Activated CD4-positive, alpha-beta T cell treated with anti-CD3 and anti-CD28 coated beads, Interleukin-2, amount 50 U/mL, for 4 hours (primary cell): ENCODE results near the gene TPTE2.
"Not testable (repeated sequence)": the region's sequence is repeated elsewhere in the genome, so short reads cannot be mapped to it uniquely, and the experiment has no call there.

ENCODE experiments used
- DNase-seq, 2 experiments: peaks; one replicate each; pipeline ENCODE4 v3.0.0-alpha.2; 2020

The TPTE2 gene

DNA sequence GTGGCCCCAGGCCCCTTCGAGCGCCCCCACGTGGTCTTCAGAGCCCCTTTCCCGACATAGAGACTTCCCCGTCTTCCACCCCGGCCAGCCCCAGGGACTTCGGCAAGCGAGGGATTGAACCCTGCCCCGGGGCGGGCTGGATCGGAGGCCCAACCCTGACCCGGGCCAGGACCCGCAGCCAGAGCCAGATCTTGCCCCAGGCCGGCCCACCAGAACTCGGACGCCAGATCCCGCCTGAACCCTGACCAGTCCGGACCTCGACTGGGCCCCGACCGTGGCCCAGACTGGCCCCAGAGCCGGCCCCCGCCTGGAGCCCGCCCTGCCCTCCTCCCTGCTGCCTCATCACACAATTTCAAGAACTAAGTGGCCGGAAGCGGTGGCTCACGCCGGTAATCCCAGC lies 253 bp upstream of the TPTE2 start:
- no peak for DNase-seq

DNA sequence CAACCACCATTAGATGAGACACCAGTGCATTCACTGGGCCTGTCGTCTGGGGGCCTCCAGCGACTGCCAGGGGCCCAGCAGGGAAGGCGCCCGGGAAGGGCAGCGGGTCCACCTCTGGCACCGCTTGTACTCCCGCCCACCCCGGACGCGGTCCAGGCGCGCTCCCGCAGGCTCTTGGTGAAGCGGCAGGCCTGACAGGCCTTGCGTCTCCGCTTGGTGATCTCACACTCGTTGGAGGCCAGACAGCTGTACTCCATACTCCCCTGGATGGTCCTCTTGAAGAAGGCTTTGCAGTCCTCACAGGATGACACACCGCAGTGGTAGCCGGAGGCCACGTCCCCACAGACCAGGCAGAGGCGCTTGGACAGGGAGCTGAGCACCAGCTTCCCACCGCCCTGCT lies 660 bp downstream of the TPTE2 start:
- DNase-seq, result not testable (repeated sequence)

DNA sequence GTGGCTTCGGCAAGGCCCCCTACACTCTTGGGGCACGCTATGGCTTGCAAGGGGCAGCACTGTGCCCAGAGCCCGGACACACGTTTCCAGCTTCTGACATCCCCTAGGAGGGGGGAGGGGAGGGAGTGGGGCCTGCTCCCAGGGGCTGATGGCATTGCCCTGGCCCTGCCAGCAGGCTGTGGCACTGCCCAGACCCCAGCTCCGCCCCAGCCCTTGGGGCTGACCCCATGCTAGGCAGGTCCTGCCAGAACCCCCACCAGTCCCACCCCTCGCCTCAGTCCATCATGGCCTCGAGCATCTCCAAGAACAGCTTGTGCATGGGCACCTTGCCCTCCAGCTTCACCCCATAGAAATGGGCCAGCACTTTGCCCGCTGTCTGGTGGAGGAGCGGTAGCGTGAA lies 1.6 kb downstream of the TPTE2 start:
- DNase-seq, result not testable (repeated sequence)

DNA sequence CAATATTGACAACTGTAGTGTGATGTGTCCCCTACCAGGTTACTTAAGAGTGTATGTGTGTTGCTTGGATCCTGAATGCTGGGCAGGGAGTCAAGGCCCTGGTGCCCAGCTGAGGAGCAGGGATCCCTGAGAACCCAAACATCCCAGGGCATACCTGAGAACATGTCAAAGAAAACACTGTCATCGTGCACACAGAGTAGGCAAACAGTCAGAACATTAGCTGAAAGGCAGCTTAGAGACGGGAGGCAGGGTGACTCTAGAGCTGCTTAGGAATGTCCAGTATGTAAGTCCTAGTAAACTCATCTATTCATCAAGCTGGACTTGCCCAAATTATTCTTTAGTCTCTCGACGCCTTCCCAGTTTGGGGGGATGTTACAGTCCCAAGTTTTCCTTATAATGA lies 4.0 kb downstream of the TPTE2 start:
- not testable (repeated sequence) for DNase-seq

DNA sequence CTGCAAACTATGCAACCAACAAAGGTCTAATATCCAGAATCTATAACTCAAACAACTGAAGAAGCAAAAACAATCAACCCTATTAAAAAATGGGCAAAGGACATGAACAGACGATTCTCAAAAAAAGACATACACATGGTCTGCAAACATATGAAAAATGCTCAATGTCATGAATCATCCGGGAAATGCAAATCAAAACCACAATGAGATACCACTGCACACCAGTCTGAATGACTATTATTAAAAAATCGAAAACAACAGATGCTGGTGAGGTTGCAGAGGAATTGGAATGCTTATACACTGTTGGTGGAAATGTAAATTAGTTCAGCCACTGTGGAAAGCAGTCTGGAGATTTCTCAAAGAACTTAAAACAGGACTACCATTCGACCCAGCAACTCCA lies 12.1 kb downstream of the TPTE2 start:
- DNase-seq, result not testable (repeated sequence)

DNA sequence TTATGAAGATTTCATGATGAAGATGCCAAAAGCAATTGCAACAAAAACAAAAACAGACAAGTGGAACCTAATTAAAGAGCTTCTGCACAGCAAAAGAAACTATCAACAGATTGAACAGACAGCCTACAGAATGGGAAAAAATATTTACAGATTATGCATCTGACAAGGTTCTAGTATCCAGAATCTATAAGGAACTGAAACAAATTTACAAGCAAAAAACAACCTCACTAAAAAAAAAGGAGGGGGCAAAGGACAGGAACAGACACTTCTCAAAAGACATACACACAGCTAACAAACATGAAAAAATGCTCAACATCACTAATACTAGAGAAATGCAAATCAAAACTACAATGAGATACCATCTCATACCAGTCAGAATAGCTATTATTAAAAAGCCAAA lies 35.7 kb downstream of the TPTE2 start:
- DNase-seq, result not testable (repeated sequence)

DNA sequence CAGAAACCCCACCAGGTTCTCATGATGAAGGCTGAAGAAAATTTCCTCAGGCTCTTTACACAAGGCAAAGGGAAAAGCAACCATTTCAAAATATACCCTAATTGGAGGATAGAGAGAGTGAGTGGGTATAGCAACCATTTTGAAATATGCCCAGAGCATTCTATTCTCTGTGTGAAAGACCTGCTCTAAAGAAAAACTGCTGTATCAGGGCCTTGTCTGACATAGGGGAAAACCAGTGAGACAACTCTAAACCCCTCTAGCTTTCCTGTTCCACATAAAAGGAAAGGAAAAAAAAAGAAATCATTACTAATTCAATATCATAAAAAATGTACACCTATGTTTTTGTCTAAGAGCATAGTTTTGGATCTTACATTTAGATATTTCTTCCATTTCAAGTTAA lies 42.3 kb downstream of the TPTE2 start:
- no peak for DNase-seq

DNA sequence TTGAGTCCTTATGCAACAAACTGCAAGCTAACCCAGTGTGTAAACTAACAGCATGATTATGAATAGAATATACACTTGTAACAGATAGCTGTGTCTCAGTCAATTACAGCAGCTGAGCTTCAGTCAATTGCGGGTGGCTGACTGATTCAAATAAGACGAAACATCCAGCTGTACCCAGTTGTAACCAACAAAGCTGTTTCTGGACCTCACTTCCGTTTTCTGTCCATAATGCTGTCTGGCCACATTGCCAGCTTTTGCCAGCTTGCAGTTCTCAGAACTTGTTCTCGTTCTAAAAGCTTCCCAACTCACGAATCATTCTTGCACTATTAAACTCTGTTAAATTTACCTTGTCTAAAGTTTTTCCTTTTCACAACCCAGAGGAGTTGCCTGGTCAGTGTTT lies 53.7 kb downstream of the TPTE2 start:
- not testable (repeated sequence) for DNase-seq

DNA sequence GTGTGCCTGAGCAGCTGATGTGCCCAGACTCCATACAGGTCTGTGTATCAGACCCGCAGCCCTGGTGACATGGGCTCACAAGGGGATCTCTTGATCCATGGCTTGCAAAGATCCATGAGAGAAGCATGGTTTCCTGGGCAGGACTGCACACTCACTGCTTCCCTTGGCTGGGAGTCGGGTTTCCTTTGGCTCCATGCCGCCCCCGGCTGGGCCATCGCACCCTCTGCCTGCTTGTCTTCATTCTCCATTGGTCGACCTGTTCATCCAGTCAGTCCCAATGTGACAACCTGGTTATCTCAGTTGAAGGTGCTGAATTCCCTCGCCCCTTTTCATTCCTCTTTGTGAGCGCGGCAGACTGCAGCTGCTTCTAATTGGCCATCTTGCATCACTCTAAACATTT lies 101.2 kb downstream of the TPTE2 start:
- not testable (repeated sequence) for DNase-seq

DNA sequence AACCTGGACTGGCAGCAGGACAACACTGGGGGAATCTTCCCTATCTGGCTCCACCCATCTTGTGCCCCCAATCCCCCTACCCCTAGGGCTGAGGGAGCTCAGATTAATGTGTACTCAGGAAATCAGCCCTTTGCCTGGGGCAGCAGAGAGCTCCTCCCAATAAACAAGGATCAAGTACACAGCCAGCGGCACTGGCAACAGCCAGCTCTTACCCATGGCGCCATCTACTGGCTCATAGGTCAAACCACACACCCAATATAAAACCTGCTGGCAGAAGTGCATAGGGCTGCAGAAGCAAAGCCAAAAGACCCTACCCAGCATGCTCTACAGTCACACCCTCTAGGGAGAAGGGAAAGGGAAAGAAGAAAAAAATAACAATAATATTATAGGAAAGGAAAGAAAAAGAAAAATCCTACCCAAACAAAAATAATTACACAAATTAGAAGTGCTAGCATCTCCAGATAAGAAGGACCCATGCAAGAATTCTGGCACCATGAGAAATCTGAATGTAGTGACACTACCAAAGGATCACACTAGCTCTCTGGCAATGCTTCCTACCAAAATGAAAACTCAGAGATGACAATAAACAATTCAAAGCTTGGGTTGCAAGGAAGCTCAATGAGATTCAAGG lies 122.2 kb downstream of the TPTE2 start:
- DNase-seq, result not testable (repeated sequence)

DNA sequence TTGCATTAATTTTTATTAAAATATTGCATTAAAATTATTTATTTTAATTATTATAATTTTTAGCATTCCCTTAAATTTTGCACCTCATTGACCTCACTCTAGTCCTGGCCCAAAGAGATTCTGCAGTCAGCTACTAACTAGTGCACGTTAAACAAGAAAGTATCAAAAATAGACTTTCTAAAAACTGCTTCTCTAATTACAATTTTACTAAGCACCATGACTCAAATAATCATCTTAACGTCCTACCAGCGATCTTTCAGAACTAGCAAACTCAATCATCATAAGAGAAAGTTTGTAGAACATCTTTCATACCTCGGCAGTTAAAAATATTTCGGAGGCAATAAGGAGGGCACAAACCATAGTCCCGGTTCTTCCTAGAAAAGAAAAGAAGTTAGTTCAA lies 123.6 kb downstream of the TPTE2 start:
- DNase-seq, result not testable (repeated sequence)

DNA sequence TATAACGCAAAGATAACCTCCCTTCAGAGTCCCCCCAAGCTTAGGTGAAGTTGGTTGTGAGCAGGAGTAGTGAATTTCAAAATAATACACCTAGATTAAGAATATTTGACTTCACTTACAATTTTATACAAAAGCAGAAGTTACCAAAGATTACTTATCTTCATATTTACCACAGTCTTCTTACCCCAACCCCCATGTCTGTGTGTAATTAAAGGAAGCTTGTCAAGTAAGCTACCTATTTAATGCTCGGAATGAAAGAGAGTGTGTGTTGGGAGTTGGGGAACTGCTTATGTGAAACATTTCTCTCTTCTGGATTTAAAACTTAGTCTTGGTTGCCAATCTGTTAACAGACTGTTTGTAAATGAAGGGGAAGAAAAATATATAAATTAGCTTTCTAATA lies 139.1 kb downstream of the TPTE2 start:
- not testable (repeated sequence) for DNase-seq

DNA sequence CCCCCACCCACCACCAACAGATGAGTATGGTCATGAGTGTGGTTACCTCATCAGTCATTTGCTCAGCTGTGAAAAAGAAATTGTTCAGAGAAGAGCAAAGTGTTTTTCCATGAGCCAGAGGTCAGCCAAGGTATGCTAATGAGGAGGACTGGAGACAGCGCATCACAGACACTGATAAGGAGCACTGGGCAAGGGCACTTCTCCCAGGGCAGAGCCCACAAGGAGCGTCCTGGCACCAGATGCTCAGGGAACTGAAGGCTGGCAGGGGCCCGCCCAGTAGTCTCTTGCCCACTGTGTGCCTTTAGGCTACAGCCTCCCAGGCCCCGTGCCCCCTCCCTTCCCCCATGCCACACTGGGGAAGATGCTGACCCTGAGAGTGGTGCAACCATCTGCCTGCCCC lies 148.8 kb downstream of the TPTE2 start:
- DNase-seq, result not testable (repeated sequence)

DNA sequence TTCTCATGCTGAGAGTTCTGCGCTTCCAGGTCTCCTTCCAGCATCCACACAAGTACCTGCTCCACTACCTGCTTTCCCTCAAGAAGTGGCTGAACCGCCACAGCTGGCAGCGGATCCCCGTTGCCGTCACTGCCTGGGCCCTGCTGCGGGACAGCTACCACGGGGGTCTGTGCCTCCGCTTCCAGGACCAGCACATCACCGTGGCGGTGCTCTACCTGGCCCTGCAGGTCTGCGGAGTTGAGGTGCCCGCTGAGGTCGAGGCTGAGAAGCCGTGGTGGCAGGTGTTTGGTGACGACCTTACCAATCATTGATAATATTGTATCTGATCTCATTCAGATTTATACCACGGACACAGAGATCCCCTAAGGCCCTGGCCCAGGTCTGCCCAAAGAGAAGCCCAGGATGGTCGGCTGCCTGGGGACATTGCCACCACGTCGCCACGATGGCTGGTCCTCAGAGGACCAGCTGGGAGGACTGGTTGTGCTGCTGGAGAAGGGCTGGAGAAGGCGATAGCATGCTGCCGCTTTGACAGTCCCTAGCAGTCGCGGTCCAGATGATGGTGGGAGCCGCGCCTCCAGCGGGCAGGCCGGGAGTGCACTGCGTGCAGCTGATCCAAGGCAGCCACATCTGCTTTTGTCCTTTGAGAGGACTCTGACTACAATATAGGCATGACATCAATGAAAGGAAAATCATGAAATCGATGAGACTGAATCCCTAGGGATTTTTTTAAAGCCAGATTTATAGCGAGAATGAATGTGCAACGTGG lies 178.4 kb downstream of the TPTE2 start:
- not testable (repeated sequence) for DNase-seq

DNA sequence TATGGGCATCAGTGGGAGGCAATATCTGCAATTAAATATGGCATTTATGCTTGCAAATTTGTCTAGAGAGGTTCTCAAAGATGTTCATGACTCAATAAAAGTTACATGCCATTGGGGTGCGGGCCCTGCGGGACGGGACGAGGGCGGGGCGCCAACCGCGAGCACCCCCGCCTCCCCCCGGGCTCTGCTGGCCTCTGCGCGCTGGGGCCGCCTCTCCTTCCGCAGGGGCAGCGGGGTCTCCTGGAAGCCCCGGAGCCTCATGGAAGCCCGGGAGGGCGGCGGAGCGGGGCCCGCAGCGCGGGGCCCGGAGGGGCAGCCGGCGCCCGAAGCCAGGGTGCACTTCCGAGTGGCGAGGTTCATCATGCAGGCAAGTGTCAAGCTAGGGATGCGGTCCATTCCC lies 179.2 kb downstream of the TPTE2 start:
- no peak for DNase-seq
